GM21447 (cell line): ENCODE measurements around the gene DEFB126.
"Not testable (repeated sequence)": the region's sequence is repeated elsewhere in the genome, so short reads cannot be mapped to it uniquely, and the experiment has no call there.

Experiments used
- ATAC-seq: cut with Tn5 transposase; IDR thresholded peaks from one replicate; pipeline ENCODE4 v1.9.1; 2021; ENCODE audit not compliant: unreplicated experiment

Gene DEFB126

GRCh38 chr20:142290-142689 is at the start of gene DEFB126:
DEFB126 (plus strand) TSS chr20:142590; CDS start chr20:142629, 39 bp downstream.
- ATAC-seq, result no peak

GRCh38 chr20:93641-94040 is 48.7 kb upstream of the DEFB126 start:
- no peak for ATAC-seq

- no peak for ATAC-seq
Observed at GRCh38 chr20:95215-95614, 47.2 kb upstream of the DEFB126 start.

- ATAC-seq, result not testable (repeated sequence)
Observed at GRCh38 chr20:97691-98090, 44.7 kb upstream of the DEFB126 start.

GRCh38 chr20:101975-102374 is 40.4 kb upstream of the DEFB126 start:
- no peak for ATAC-seq

GRCh38 chr20:103456-103855 is 38.9 kb upstream of the DEFB126 start:
- no peak for ATAC-seq

- ATAC-seq, result no peak
Observed at GRCh38 chr20:112396-112795, 30.0 kb upstream of the DEFB126 start.

- no peak for ATAC-seq
Observed at GRCh38 chr20:117518-117917, 24.9 kb upstream of the DEFB126 start.

- not testable (repeated sequence) for ATAC-seq
Observed at GRCh38 chr20:129786-130323, 12.5 kb upstream of the DEFB126 start.

GRCh38 chr20:137668-138490 is 4.5 kb upstream of the DEFB126 start:
- no peak for ATAC-seq

- ATAC-seq, result no peak
Observed at GRCh38 chr20:145877-146276, 3.5 kb downstream of the DEFB126 start.

- no peak for ATAC-seq
Observed at GRCh38 chr20:152131-152530, 9.7 kb downstream of the DEFB126 start.

- ATAC-seq, result no peak
Observed at GRCh38 chr20:157154-157553, 14.8 kb downstream of the DEFB126 start, which contains the start of gene DEFB127. DEFB127 (plus strand) TSS chr20:157454; CDS start chr20:157545, 91 bp downstream.

- no peak for ATAC-seq
Observed at GRCh38 chr20:164618-165017, 22.2 kb downstream of the DEFB126 start.

GRCh38 chr20:168876-169275 is 26.5 kb downstream of the DEFB126 start:
- no peak for ATAC-seq

GRCh38 chr20:184288-184687 is 41.9 kb downstream of the DEFB126 start:
- ATAC-seq, result no peak

- no peak for ATAC-seq
Observed at GRCh38 chr20:187733-188132, 45.3 kb downstream of the DEFB126 start.

GRCh38 chr20:189611-190010 is 47.2 kb downstream of the DEFB126 start, which contains the start of gene DEFB128:
DEFB128 (minus strand) TSS chr20:189711; CDS start chr20:189623, 88 bp downstream.
- no peak for ATAC-seq
